GM18517 (cell line): Measurements from ENCODE around the gene ATP5IF1.

Experiments used
- ATAC-seq: cut with Tn5 transposase; IDR thresholded peaks from one replicate; pipeline ENCODE4 v1.9.1; 2021; ENCODE audit warnings: mild to moderate bottlenecking, moderate library complexity; ENCODE audit not compliant: unreplicated experiment

ATP5IF1 gene

DNA sequence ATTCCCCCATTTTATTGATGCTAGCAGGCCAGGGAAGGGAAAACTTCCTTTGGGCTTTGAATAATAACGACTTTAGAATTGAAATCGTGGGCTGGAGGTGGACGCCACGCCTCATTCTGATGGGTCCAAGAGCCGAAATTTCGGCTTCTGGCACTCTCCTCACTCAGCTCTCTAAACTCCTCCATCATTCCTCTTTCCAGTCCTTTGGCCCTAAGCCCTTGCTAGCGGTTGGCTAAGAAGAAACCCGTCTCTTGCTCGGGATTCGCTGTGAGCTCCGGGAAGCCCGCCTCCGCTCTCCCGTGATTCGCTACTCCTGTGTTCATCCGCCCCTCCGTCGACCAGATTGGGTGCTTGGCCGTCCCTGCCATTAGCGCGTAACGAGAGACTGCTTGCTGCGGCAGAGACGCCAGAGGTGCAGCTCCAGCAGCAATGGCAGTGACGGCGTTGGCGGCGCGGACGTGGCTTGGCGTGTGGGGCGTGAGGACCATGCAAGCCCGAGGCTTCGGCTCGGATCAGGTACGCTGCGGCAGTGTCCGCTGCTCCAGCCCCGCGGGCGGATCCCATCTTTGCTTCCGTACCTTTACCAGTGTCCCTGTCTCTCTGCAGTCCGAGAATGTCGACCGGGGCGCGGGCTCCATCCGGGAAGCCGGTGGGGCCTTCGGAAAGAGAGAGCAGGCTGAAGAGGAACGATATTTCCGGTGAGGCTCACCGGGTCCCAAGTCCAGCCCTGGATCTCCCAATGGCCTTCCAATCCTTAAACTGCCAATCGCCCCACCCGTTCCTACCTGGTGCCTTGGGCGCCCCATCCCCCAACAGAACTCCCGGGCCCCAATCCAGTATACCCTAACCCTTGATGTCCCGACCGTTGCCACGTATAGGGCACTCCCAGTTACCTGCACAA is at the start of gene ATP5IF1:
ATP5IF1 (plus strand) TSS at position 370 of the 901 bp plus-strand sequence; CDS start at position 430, 60 bp downstream.
- peak; percentile 86 for ATAC-seq

DNA sequence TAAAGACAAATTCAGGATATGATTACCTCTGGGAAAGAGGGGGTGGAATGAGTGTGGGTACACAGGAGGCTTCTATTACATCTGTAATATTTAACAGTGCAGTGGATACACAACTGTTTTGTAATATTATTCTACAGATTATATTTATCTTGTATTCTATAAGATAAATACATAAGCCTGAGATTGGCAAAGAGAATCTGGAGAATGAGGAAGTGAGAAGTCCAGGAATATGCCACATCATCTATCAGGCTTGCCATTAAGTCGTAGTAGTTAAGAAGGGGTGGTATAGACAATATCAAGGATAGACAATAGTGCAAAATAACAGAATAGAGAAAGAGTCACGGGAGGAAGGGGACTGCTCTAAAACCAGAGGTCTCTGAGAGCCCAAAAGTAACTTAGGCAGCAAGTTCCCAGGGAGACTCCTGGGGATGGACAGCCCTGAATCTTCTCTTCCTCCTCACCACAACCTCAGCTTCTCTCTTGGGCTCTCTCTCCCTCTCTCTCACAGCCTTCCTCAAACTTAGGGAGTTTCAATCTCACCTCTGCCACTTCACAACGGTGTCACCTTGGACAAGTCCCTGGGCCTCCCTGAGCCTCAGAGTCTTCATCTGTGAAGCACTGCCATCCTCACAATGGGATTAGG is 45.5 kb upstream of the ATP5IF1 start:
- ATAC-seq: no peak

DNA sequence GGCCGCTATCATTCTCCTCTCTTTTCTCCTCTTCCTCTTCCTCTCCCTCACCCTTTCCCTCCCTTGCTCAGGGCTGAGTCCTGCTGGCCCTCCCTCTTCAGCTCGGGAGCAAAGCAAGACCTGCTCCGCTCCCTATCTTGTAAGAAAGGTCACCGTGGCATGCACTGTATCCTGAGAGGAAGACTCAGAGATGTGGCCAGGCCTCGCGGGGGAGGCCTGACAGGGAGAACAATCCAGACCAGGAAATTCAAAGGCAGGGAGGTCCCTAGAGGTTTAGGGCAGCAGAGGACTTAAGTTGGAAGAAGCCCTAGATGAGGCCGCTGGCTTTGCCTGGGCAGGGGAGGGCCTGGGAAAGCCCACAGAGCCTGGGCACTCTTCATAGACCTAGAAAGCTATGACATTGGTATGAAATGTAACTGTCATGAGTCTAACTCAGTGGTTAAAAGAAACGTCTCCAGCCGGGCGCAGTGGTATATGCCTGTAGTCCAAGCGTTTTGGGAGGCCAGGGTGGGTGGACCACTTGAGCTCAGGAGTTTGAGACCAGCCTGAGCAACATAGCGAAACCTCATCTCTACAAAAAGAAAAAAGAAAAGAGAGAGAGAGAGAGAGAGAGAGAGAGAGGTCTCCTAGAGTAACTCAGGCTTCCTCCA is 44.8 kb upstream of the ATP5IF1 start:
- no peak for ATAC-seq

DNA sequence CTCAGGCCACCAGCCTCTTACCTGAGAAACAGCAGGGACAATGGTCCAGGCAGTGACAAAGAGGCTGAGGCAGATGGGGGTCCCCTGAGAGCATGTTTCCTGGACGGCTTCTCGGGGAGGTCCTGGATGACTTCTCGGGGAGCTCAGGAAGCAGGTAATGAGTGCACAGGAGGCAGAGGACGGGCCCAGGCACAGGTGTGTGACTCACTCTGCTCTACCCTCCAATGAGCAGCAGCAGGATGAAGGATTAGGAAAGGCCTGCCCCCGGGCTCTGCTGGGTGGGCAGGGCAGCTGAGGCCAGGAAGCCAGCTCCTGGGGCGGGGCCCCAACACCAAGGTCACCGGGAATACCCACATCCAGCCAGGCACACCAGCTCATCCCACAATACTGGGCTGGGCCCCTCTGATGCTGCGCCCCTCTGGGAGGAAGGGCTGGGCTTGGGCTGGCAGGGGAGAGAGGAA is 42.2 kb upstream of the ATP5IF1 start:
- no peak for ATAC-seq

DNA sequence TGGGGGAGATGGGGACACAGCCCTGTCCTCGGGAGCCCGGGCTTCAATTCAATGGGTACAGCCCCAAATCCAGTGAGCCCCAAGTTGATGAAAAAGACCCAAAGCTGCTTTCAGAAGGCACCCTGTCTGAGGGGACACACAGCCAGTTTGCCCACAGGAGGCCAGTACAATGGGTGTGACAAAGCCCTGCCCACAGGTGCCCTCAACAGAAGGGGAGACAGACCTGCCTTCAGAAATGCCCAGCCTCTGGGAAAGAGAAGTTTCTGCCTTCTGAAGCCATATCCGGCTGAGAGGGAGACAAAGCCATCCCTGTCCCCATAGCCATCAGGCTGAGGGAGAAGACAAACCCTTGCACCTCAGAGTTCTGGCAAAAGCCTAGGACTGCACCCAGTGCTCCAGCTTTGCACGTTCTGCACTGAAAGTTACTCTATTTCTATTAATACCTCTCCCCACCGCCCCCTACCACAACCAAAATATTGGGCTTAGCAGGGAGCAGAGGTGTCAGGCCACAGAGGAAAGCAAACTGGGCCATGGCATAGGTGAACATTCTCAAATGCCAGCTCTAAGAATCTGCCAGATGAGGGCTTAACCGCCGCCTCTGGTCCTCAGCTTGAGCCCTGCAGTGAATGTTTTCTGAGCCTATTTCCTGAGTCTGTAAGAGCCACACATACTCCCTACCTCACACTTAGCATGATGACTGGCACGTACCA is 41.4 kb upstream of the ATP5IF1 start:
- ATAC-seq: no peak

DNA sequence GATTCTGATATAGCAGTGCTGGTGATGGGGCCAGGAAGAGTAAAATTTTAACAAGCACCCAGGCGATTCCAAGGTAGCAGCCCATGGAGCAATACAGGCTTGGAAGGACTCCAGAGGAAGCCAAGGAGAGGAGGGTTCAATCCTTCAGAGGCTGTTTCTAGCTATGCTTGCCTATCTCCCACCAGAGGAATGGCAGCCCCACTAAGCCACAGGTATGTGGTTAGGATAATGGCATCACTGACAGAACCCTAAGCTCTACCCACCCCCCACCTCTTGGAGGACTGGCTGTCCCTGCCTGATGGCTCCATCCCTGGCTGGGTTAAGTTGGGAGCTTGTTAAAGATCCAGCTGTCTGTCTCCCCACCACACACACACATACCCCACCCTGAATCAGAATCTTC is 40.1 kb upstream of the ATP5IF1 start:
- no peak for ATAC-seq

DNA sequence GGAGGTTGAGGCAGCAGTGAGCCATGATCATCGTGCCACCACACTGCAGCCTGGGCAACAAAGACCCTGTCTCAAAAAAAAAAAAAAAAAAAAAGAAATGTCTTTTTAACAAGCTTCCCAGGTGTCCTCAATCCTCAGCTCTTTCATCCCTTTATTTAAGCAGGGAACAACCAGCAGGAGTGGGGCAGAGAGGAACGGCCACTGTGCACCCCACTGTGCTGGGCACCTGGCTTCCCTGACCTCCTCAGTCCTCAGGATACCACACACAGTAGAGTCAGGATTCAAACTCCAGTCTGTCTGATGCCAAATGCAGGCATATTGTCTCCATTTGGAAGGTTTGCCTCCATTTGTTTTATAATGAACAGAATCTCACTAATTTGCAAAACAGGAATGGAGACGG is 39.6 kb upstream of the ATP5IF1 start:
- ATAC-seq: no peak

DNA sequence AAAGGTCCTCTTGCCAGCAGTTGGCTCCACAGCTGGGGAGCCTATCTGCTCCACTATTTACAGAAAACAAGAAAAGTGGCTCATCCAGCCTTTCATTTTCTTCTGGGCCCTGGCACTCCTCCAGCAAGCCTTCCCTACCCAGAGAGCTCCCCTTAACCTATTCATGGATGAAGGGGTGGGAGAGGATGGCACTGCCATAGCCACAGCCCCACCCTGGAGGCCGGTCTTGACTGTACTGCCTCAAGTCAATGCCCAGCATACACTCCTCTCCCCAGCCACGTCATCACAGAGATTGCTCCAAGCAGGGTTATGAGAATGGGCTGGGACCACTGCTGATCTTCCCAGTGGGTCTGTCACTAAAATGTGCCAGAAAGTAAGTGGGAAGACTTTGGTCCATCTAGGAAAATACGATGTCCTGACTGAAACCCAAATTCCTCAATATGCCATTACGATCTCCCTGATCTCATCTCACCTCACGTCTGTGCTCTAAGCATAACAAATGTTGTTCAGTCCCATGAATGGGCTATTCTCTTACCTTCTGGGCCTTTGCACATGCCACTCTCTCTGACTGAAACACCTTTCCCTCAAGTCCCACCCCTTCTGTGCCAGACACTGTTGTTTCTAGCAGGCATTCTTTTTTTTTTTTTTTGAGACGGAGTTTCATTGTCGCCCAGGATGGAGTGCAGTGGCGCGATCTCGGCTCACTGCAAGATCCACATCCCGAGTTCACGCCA is 38.1 kb upstream of the ATP5IF1 start:
- no peak for ATAC-seq

DNA sequence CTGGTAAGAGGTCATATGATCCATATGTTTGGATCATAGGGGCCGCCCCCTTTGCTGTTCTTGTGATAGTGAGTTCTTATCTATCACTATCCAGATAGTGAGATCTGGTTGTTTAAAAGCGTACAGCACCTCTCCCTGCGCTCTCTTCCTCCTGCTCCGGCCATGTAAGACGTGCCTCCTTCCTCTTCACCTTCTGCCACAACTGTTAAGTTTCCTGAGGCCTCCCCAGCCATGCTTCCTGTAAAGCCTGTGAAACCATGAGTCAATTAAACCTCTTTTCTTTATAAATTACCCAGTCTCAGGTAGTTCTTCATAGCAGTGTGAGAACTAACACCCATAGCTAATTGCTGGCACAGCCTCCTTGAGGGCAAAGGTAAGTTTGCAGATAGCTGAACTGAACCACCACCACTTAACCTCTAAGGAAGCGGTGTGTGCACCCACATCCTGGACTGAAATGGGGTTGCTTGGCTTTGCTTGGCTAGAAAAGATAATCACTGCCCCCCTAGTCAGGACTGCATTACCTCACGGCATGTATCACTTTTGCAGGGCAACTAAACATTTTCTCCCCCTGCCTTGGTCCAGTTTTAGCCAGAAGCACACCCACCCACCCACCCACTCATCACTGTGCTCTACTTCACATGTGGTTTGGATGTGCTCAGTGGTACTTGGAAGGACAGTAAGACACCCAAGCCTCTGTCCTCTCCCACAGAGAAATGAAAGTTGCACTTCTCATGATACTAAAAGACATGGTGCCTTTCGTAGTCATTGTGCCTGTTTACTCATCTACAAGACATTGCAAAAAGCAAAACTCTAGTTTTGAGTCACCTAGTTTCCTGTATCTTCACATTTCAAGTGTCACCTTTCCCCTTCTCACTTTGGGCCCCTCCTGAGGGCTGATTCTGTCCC is 36.3 kb upstream of the ATP5IF1 start:
- ATAC-seq: peak; percentile 78

DNA sequence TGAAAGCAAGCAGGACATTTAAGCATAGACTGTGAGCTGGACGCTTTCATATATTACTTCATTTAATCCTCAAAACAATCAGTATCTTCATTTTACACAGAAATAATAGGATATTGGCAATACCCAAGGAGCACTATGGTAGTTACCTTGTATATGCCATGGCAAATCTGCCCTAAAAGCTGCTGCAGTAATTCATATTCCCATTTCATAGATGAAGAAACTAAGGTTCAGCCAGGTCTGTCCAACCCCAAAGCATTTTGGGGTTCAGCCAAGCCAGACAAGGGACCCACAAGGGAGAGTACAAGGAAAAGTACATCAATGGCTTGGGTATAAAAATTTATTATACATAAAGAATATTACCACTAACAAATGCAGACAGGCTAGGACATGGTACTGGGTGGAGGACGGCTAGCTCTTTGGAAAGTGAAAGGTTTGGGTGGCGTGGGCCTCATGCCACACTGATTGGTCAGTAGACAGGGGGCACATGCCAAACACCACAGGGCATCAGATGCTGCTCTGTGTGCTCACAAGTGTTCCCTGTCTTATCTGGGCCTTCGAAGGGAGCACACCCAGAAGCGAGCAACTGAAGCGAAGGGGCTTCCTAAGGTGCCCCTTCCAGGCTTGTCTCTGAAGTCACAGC is 35.6 kb upstream of the ATP5IF1 start:
- ATAC-seq: no peak

DNA sequence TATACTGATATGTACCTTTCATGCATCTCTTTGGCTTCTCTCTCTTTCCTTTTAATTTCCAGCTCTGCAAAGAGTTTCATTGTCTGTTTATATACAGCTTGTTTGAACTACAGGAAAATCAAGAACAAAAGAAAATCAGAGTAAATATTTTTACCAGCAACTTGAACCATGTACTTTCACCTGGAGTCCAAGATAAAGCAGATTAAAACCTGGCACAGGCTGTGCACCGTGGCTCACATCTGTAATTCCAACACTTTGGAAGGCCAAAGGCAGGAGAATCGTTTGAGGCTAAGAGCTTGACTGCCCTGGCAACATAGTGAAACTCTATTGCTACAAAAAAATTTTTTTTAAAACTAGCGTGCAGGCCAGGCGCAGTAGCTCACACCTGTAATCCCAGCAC is 30.7 kb upstream of the ATP5IF1 start:
- ATAC-seq: no peak

DNA sequence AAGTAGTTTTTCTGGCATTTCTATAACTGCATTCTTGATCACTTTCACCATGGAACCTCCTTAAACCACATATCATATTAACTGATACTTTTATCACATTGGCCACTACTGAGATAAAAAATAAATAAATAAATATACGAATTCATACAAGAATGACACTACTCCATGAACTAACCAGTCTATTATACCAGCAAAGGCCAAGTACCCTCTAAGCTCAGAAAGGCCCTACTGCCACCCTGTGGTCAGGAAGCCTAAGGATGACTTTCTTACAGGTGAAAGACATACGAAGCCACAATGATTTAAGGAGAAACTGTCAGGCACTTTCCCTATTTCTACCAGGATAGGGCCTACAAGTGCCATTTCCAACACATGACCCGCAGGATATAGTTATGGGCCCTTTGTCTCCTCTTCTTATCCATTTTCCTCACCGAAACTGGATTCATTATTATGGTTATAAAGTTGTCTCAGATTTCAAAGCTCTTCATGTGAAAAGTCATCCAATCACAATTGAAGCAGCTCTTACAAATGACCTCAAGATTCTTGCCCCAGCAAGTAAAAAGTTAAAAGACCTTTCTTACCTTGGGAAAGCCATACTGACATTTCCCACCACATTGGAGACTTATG is 27.0 kb upstream of the ATP5IF1 start:
- ATAC-seq: peak; percentile 46

DNA sequence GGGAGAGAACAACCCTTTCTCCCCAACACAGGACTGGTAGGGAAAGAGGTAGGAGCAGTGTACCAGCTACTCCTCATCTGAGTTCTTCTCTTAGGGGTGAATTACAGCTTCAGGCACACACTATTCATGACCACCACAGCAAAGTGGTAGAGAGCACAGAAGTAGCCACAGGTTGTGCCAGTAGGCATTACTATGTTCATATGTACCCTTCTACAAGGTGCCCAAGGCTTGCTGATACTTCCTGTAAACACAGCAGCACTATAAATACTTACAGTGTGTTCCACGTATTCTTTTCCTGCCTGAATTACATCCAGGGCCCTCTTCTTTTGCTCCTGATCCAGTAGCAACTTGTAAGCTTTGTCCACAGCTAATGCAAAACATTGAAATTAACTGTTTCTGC is 26.2 kb upstream of the ATP5IF1 start:
- no peak for ATAC-seq

DNA sequence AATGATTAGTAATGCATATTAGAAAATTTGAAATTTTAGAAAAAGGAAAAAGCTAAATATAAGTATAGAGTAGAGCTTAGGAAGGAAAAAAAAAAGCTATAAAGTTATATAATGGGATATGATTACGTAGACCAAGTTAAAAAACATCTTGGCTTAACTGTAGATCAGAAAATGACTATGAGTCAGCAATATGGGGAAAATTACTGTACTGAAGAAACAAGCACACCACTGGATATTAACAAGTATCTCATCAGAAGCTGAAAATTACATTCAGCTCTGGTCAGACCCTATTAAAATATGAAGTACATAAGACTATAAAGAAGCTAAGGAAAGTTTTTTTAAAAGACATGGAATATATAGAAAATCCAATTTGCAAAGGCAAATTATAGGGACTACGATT is 22.6 kb upstream of the ATP5IF1 start:
- ATAC-seq: no peak

DNA sequence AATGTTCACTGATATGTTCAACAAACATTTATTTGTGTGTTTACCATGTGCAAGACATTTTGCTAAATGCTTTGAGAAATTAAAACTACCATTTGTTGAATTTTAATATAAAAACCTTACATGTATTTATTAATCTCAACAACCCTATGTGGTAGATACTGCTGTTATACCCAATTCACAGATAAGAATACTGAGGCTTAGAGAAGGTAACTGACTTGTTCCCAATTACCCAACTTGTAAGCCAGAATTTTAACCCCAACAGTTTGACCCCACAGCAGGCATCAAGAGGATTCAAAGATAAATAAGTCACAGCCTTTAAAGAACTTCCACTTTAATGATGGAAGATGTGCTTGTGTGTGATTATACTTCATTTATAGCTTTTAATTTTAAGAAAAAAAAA is 6.8 kb upstream of the ATP5IF1 start:
- no peak for ATAC-seq

DNA sequence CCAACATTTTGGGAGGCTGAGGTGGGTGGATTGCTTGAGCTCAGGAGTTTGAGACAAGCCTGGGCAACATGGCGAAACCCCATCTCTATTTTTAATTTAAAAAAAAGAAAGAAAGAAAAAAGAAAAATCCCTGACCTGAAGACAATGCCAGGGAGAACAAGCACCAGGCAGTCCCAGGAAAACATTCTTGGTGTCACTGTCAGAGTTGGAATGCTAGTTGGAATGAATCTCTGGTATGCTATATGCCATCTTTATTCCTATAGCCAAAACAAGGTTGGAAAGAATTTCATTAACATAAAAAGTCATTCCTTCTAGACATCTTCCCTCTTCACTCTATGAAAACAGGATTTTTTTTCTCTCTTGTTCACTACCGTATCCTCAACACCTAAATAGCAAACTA is 5.9 kb upstream of the ATP5IF1 start:
- ATAC-seq: no peak

DNA sequence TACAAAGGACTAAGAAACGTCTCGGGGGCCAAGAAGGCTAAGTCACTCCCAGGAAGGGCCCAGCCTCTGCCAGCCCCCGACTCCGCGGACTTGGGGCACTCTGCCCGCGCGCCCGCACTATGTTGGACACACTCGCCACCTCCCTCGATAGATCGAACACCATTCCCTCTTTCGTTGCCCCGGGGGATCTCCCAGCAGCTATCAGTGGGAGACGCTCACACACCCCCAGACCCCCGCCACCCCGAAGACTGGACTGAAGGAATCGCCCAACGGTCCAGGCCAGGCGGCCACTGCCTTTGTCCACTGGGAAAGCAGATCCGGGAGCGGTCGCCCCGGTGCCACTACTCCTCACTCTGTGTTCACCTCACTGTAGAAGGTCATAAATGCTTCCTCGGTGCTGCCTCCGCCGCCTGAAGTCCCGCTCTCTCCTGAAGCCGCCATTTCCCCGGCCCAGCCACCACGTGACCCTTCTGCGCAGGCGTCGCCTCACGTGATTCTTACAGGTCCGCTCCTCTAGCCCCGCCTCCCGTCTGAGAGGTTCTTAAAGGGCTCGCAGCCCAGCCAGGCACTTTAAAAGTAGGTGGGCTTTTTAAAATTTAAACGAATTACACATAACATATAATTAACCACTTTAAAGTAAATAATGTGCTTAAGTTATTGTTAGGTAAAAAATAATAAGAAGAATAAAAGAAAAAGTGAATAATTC is 3.2 kb upstream of the ATP5IF1 start, which contains the start of gene DNAJC8:
DNAJC8 (minus strand) TSS at position 472 of the 706 bp plus-strand sequence; CDS start at position 441, 31 bp downstream.
- no peak for ATAC-seq

DNA sequence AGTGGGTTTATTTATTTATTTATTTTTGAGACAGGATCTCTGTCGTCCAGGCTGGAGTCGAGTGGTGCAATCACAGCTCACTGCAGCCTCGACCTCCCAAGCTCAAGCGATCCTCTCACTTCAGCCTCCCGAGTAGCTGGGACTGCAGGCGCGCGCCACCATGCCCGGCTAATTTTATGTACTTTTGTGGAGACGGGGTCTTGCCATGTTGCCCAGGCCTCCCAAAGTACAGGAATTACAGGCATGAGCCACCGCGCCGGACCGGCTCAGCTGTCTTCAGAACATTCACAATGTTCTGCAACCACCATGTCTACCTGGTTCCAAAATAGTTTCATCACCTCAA is 2.7 kb upstream of the ATP5IF1 start:
- ATAC-seq: no peak
